Retina (tissue), 1 donor: Measurements from ENCODE around the gene CDK5RAP2.
"Not testable (repeated sequence)": the region's sequence is repeated elsewhere in the genome, so short reads cannot be mapped to it uniquely, and the experiment has no call there.

ENCODE experiments used
- DNase-seq: peaks from one replicate; pipeline ENCODE4 v3.0.0-alpha.2; 2016

CDK5RAP2 gene

GRCh38 chr9:120464176-120464886 is 115.6 kb downstream of the CDK5RAP2 start:
- DNase-seq, result no peak

- DNase-seq, result no peak
Measured at GRCh38 chr9:120463765-120464164, 116.2 kb downstream of the CDK5RAP2 start.

GRCh38 chr9:120461677-120462076 is 118.3 kb downstream of the CDK5RAP2 start:
- DNase-seq, result not testable (repeated sequence)

GRCh38 chr9:120456218-120456617 is 123.7 kb downstream of the CDK5RAP2 start:
- no peak for DNase-seq

- no peak for DNase-seq
Measured at GRCh38 chr9:120454467-120454866, 125.5 kb downstream of the CDK5RAP2 start.

GRCh38 chr9:120453792-120454191 is 126.2 kb downstream of the CDK5RAP2 start:
- DNase-seq, result no peak

GRCh38 chr9:120452631-120453030 is 127.3 kb downstream of the CDK5RAP2 start:
- no peak for DNase-seq

GRCh38 chr9:120450916-120451315 is 129.1 kb downstream of the CDK5RAP2 start:
- no peak for DNase-seq

GRCh38 chr9:120449566-120449965 is 130.4 kb downstream of the CDK5RAP2 start:
- DNase-seq, result no peak

DNA sequence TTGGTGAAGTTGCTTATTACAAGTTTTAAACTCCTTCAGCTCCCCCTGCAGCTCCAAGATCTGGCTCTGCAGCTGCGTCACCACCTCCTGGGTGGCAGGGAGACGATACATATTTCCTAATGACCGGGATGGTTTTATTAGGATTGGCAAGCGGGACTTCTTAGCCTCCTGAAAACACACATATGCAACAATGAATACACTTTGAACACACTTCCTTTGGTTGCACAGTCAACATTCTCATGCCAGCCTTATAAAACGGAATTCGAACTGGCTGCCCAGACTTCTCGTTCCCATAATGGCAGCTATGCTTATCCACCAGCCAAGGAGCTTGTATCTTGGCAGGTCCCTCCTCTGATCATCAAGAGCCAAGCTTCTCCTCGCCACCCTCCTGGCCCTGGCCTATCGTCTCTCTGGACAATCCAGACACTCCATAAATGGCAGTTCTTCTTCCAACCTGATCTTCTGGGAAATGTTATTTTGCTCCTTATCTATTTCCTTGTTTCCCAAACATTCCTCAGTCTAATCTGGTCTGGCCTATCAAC is 131.9 kb downstream of the CDK5RAP2 start:
- no peak for DNase-seq

DNA sequence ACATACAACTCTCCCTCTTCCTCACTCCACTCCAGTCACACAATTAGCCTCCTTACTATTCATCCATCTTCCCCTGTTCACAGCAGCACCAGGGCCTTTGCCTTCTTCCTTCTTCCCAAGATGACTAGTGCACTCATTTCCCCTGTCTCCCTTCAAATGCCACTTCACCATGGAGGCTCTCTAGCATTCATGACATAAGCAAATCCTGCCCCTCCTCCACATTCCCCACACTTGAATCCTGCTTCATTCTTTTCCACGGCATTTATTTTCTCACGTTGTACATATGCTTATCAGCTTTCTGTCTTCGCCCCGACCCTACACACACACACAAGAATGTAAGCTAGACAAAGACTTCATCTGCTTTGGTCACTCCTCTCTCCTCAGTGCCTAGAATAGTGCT is 133.3 kb downstream of the CDK5RAP2 start:
- DNase-seq, result no peak

DNA sequence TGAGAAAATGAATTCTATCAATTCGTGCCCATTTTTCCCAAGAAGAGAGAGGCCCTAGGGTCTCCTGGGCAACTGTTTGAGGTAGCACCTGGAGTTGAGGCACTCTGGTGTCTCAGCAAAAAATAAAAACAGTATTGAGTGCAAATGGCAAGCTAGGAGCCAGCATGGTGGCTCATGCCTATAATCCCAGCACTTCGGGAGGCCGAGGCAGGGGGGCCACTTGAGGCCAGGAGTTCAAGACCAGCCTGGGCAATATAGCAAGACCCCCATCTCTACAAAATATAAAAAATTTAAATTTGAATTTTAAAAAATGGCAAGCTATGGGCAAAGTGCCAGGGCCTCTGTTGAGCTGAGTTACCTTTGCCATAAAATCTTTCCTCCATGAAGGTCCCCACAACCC is 136.0 kb downstream of the CDK5RAP2 start:
- DNase-seq, result no peak

DNA sequence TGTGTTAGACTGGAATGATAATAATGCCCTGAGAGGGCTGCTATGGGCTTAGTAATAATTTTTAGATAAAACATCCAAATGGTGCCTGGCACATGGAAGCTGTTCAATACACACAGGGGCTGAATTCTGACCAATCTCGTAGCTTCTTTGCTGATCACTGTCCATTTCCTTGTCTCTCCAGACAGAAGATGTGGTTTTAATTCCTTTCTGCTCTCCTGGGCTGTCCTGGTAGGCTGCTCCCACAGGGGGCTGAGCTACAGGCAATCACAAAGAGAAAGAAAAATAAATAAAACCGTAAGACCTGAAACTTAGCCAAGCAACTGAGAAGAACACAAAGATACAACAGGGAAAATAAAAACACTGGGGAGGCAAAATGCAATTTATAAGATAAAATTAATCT is 136.5 kb downstream of the CDK5RAP2 start:
- DNase-seq, result no peak

DNA sequence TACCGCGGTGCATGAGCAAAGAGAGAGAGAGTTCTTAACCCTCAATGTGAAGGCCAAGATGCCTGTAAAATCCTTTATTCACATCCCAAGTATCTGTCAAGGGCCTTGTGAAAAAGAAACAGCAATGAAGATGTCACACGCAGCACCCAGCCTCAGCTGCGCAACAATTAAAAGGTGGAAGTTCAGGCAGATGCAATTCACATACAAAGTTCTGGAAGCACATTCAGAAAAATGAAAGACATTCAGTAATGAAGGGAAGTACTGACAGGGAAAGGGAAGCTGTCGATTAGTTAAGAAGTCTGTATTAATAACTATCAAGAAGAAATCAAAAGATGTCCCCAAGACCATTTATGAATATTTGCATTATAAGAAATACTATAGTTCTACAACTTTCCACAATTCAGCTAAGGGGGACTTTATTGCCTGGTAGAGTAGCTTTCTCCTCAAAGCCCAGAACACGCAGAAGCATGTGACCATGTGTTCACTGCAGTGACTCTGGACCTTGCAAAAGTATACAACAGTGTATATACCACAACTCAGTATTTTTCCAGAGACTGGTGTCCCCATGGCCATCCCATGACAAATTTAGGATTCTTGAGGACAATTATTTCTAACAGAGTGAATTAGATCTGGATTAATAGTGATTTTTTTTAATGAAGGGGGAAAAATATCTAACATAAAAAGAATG is 137.5 kb downstream of the CDK5RAP2 start:
- no peak for DNase-seq

- no peak for DNase-seq
Measured at GRCh38 chr9:120441426-120442307, 138.3 kb downstream of the CDK5RAP2 start.

DNA sequence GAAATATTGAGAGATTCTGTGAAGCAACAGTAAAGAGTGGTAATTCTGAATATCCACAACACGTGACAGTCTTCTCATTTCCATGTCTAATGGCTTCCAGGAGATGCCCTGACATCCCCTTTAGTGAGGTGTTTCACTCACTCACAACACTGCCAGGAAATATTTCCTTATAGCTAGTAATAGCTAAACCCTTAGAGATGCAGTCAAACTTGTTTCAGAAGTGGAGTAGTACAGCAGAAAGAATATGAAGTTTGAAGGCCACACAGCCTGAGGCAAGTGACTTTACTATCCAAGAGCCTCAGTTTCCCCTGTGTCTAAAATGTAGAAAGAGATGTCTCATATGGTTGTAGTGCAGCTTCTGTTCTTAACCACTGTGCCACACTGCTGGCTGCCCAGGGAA is 139.2 kb downstream of the CDK5RAP2 start:
- no peak for DNase-seq

DNA sequence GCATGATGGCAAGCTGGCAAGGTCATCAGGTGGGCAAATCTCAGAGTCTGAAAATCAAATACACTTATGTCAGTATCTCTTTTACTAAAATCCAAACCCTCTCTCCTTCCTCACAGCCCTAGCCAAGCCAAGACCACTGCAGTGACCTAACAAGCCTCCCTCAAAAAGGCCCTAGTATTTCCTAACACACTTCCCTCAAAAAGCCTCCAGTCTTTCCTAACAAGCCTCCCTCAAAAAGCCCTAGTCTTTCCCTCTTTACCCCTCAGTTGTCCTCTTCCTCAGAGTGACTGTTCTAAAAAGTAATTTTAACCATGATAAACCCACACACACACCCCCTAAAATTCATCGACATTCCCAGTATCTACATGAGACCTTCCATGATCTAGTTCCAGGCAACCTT is 140.0 kb downstream of the CDK5RAP2 start:
- no peak for DNase-seq

DNA sequence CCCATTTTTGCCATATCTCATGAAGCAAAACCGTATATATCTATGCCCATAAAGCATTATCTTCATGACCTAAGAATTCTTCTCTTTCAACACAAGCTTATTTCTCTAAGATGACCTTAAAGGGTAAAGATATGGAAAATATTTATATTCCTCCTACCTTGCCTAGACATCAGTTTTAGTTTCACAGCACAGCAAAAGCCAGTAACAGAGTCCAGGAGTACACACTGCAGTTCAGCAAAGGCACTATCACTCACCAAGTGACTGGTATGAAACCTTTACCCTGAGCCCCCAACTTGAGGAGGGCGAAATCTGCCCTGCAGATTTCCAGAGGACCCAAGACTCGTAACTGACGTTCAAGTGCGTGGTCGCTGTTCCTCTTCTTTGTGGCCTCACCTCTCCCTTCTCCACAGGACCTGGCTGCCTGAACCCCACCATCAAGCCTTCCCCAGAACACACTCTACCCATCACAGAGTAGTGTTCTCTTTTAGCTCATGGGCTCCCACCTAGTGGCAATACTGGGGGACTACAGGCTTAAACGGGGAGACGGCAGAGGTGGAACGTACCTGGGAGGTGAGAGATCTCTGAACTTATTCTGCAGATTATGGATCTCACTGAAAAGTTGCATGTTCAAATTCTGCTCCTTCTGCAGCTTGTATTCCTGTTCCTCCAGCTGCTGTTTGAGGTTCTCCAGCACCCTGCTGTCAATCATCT is 141.0 kb downstream of the CDK5RAP2 start:
- no peak for DNase-seq

DNA sequence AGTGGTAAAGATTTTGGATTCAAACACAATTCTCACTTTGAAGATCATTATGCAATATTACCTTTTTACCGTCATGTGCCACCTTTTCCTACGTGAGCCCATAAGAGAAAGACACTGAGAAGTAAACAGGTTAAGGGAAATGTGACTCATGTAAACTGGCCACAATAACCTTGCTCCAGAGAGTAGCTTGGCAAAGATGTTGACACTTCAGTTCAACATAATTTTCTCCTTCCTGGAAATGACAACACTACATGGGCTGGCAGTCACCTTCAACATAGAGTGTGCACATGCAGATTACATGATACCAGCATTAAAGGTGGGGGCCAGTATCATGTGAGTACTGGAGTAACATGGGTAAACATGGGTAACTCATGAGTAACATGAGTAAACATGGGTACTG is 141.9 kb downstream of the CDK5RAP2 start:
- DNase-seq, result no peak

GRCh38 chr9:120436983-120437475 is 142.9 kb downstream of the CDK5RAP2 start:
- DNase-seq, result no peak

GRCh38 chr9:120436446-120436845 is 143.5 kb downstream of the CDK5RAP2 start:
- no peak for DNase-seq

- DNase-seq, result no peak
Measured at GRCh38 chr9:120435091-120435490, 144.9 kb downstream of the CDK5RAP2 start.
